NT2/D1 (cell line): ENCODE measurements around the gene SEMA6C.

Experiments used
- SUZ12 ChIP-seq: IDR thresholded peaks from 2 replicates; pipeline ENCODE4 v1.6.1; 2011; ENCODE audit not compliant: insufficient read length, insufficient read depth; ENCODE audit errors: extremely low read depth
- YY1 ChIP-seq: IDR thresholded peaks from 2 replicates; pipeline ENCODE4 v1.6.1; 2011; ENCODE audit not compliant: insufficient read length, insufficient read depth
- ZNF274 ChIP-seq: IDR thresholded peaks from 2 replicates; pipeline ENCODE4 v1.6.1; 2011; ENCODE audit warnings: mild to moderate bottlenecking, low read depth, low read length

DNA sequence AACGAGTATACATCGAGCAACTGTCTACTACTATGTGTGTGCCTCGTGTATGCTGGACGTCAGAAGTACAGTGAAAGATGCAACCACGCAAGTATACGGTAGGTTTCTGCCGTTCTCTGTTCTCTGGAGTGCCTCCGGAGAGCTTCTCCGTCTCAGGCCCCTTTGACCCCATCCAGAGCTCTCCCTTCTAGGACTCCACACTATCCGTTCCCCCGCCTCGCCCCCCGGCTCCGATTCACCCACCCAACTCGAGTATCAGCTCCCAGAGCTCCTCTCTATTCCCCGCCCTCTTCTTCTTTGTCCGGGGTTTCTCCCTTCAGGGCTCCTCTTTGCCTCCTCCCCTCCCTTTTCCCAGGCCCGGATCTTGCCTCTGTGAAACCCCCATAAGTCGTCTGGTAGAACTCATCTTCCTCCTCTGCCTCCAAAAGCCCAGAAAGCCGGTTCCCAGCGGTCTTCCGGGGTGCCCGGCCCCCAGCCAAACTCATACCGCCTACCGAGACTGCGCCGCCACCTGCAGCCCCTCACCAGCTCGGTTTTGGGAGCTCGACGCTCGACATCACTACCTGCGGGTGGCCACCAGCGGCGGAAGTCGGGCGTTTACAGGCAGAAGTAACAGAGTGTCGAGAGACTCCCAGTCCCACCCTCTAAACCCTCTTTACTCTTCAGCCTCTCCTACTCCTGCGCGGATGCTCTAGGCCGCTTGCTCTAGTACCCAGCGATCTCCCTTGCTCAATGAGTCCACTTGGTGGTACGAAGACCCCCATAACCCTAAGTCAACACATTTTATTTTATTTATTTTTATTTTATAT lies 43.4 kb upstream of the SEMA6C start, which contains the start of gene VPS72:
- TF ChIP-seq ZNF274 (no peak), YY1 (no peak), SUZ12 (no peak)
